Adipocyte (in vitro differentiated cells): Measurements from ENCODE around the gene CDKN2C.
"Not testable (repeated sequence)": the region's sequence is repeated elsewhere in the genome, so short reads cannot be mapped to it uniquely, and the experiment has no call there.

Source experiments
- DNase-seq: peaks from one replicate; pipeline ENCODE4 v3.0.0-alpha.2; 2015; ENCODE audit warnings: low read depth
- H3K27me3 ChIP-seq: replicated peaks from 2 replicates; pipeline ENCODE4 v1.7.0; 2013; ENCODE audit warnings: mild to moderate bottlenecking, low read length, moderate library complexity; ENCODE audit not compliant: control insufficient read depth, insufficient read depth
- H3K36me3 ChIP-seq: 2 replicates; pipeline ENCODE4 v1.7.0; 2013; ENCODE audit warnings: low read length, mild to moderate bottlenecking, moderate library complexity; ENCODE audit not compliant: control insufficient read depth, insufficient read depth, severe bottlenecking
- H3K4me1 ChIP-seq: 2 replicates; pipeline ENCODE4 v1.7.0; 2013; ENCODE audit warnings: mild to moderate bottlenecking, low read length, moderate library complexity; ENCODE audit not compliant: control insufficient read depth, insufficient read depth
- H3K4me3 ChIP-seq: 2 replicates; pipeline ENCODE4 v1.7.0; 2013; ENCODE audit warnings: mild to moderate bottlenecking, low read length, moderate library complexity
- H3K9ac ChIP-seq: 2 replicates; pipeline ENCODE4 v1.7.0; 2013; ENCODE audit warnings: mild to moderate bottlenecking, low read length, moderate library complexity
- H3K9me3 ChIP-seq: 2 replicates; pipeline ENCODE4 v1.7.0; 2013; ENCODE audit warnings: mild to moderate bottlenecking, low read length, moderate library complexity; ENCODE audit not compliant: control insufficient read depth

CDKN2C gene

DNA sequence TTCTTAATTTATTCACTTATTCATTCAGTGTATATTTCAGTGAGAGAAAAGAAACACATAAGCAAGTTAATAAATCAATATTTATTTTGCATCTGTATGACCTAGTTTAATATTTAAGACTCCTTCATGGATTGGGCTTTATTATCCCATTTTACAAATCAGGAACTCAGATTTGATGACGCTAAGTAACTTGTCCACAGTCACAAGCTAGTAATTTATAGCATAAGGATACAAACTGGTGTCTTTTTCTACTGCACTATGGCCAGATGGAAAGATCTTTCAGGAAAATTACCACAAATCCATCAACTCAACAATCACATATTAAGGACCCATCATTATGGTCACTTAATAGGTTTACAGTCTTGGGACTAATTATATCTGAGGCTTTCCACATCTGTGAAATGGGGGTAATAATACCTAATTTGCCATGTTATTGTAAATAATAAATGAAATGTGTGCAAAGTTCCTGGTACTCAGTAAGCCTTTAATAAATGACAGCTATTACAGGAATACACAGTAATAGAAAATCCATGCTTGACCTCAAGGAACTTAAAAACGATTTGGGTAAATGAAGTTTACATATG, 13.3 kb downstream of the CDKN2C start:
- no peaks in the 10 kb centered on the region for H3K36me3 ChIP-seq
- H3K4me3 ChIP-seq, result no peak overlapping the region
- no peaks in the 10 kb centered on the region for H3K9me3 ChIP-seq
- DNase-seq, result no peak
- H3K9ac ChIP-seq, result no peak overlapping the region
- H3K4me1 ChIP-seq, result peaks cover 30% of the 10 kb centered on the region
- H3K27me3 ChIP-seq, result no peaks in the 10 kb centered on the region

DNA sequence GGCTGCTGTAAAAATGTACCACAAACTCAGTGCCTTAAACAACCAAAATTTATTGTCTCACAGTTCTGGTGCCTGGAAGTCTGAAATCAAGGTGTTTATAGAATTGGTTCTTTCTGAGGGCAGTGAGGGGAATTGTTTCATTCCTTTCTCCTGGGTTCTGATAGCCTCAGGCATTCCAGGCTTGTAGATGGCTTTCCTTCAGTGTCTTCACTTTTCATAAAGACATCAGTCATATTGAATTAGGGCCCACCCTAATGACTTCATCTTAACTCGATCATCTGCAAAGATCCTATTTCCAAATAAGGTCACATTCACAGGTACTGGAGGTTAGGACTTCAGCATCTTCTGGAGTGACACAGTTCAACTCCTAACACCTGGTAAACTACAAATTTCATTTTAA, 15.0 kb downstream of the CDKN2C start:
- Histone ChIP-seq H3K4me3 (no peak overlapping the region), H3K36me3 (no peaks in the 10 kb centered on the region), H3K4me1 (peaks cover 39% of the 10 kb centered on the region), H3K9me3 (no peaks in the 10 kb centered on the region), H3K9ac (no peak overlapping the region), H3K27me3 (no peaks in the 10 kb centered on the region)
- DNase-seq, result no peak

DNA sequence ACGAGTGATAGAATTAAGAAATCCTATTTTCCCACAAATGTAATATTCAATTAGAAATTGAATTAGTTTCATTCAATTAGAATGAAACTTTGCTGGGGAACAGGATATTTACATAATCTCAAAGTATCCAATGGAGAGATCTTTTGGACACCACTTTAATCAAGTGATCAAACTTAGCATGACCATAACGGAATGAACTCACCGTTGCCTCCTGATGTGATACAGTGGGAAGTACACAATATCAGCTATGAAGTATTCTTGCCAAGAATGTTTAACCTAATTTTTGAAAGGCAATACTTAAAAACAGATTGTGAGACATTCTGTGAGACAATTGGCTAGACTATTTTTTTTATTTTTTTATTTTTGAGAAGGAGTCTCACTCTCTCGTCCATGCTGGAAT, 16.6 kb downstream of the CDKN2C start:
- Histone ChIP-seq H3K9me3 (no peaks in the 10 kb centered on the region), H3K27me3 (no peaks in the 10 kb centered on the region)
- DNase-seq, result no peak

DNA sequence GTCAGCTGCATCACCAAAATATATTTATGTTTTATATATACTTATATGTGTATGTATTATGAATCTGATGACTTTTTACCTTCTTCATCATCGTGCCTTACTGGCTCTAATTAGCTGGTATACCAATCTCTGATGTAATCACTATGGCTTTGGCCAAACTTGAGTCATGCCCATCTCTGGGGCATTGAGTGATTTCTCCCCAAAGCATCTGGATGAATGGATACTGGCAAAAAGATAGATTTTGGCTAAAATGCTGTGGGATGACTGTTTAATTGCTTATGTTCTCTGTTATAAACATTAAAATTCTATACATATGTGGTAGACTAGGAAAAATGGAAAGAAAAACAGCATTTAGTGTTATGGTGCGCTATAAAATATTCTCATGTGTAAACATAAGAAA, 19.6 kb downstream of the CDKN2C start:
- H3K36me3 ChIP-seq, result no peaks in the 10 kb centered on the region
- H3K27me3 ChIP-seq, result no peaks in the 10 kb centered on the region
- no peak overlapping the region for H3K4me3 ChIP-seq
- peak overlapping the region; percentile 2 for H3K9ac ChIP-seq
- H3K4me1 ChIP-seq, result peaks cover 17% of the 10 kb centered on the region
- no peaks in the 10 kb centered on the region for H3K9me3 ChIP-seq
- DNase-seq, result peak; percentile 48

More for the DNA sequence above, 16.6 kb downstream of the CDKN2C start:
- Histone ChIP-seq H3K4me3 (no peak overlapping the region), H3K9ac (no peak overlapping the region), H3K36me3 (no peaks in the 10 kb centered on the region), H3K4me1 (peaks cover 26% of the 10 kb centered on the region)

DNA sequence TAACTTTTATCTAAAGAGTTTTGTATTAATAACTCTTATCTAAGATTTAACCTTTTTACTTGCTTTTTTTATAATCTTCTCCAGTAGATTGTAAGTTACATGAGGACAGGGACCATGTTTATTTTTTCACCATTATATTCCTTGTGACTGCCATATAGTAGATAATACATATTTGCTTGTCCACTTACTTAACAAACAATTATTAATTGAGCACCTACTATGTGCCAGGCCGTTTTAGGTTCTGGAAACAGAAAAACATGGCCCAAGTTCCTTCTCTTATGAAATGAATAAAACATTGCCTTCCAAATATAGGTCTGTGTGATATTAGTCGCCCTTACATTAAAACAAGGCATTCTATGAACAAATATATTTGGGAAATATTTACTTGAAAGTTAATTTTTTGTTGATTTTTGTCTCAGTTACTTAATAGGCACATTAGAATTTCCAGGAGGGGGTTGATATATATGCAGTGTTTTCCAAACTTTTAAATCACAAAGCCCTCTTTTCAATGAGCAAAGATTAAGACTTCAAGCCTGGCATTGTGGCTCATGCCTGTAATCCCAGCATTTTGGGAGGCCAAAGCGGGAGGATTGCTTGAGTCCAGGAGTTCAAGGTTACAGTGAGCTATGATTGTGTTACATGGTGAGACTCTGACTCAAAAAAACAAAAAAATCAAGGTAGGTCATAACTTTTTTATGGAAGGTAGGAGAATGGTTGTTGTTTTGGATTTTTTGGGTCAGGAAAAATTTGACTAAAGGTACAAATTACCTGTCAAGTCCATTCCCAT, 22.7 kb downstream of the CDKN2C start:
- DNase-seq, result no peak
- H3K9ac ChIP-seq, result no peak overlapping the region
- H3K4me1 ChIP-seq, result peaks cover 15% of the 10 kb centered on the region
- H3K27me3 ChIP-seq, result no peaks in the 10 kb centered on the region
- no peak overlapping the region for H3K4me3 ChIP-seq
- no peaks in the 10 kb centered on the region for H3K9me3 ChIP-seq
- no peaks in the 10 kb centered on the region for H3K36me3 ChIP-seq

DNA sequence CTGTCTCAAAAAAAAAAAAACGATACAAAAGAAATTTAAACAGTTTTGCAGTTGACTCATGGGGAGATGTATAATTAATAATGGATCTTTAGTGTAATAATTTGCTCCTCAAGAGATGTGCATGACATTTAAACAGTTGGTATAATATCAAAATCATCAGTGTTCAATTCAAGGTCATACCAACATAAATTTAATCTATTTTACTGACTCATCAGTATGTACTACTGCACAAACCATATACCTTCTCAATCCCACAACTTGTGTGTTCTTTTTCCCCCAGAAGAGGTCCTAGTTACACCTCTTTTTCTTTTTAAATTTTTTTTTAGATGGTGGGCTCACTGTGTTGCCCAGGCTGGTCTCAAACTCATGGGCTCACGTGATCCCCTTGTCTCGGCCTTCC, 23.6 kb downstream of the CDKN2C start:
- Histone ChIP-seq H3K4me1 (peaks cover 15% of the 10 kb centered on the region), H3K4me3 (no peak overlapping the region), H3K9ac (no peak overlapping the region), H3K36me3 (no peaks in the 10 kb centered on the region), H3K27me3 (no peaks in the 10 kb centered on the region), H3K9me3 (no peaks in the 10 kb centered on the region)
- DNase-seq, result no peak

DNA sequence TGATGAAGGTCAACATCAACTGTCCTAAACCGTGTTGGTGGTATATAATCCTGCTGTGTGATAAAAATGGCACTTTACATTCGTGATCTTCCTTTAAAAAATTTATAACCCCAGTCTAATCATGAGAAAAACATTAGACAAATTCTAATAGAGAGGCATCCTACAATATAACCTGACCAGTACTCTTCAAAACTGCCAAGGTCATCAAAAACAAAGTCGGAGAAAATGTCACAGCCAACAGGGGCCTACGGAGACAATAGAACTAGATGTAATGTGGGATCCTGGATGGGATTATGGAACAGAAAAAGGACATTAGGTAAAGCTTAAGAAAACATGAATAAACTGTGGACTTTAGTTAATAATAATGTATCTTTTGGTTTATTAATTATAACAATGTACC, 25.0 kb downstream of the CDKN2C start:
- Histone ChIP-seq H3K9ac (no peak overlapping the region), H3K9me3 (no peaks in the 10 kb centered on the region), H3K4me1 (peaks cover 8% of the 10 kb centered on the region), H3K4me3 (no peak overlapping the region), H3K36me3 (no peaks in the 10 kb centered on the region), H3K27me3 (no peaks in the 10 kb centered on the region)
- DNase-seq, result no peak

DNA sequence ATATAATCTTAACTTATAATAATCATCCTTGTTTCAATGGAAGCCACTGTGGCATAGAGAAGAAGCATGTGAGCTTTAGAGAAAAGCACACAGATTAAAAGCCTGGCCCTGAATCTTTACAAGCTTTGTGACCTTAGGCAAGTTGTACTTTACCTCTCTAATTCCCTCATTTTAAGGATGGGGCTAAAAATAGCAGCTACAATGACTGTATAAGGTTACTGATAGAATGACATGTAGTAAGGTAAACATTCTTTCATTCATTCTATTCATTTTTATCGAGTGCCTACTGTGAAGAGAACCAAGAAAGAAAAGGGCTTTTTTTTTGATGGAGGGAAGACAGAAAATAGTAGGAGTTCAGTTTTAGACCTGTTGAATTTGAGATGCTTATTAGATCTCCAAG, 25.6 kb downstream of the CDKN2C start:
- Histone ChIP-seq H3K36me3 (no peaks in the 10 kb centered on the region), H3K9me3 (no peaks in the 10 kb centered on the region), H3K9ac (peak overlapping the region; percentile 42), H3K27me3 (no peaks in the 10 kb centered on the region), H3K4me1 (peaks cover 5% of the 10 kb centered on the region), H3K4me3 (no peak overlapping the region)
- DNase-seq, result no peak

DNA sequence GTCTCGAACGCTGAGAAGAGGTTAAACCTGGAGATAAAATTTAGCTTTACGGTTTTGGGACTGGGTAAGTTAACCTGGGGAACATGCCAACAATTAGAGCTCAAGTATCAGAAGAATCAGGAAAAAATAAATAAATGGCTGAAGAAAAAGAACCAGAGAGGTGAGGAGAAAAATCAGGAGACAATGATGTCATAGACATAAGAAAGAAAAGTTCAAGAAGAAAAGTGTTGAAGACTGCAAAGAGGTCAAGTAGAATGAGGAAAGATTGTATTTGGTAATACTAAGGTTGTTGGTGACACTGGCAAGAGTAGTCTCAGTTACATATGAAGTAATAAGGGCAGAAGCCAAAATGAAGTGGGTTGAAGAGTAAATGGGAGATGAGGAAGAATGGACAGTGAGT, 26.0 kb downstream of the CDKN2C start:
- no peak for DNase-seq
- Histone ChIP-seq H3K4me3 (no peak overlapping the region), H3K9ac (peak overlapping the region; percentile 42), H3K27me3 (no peaks in the 10 kb centered on the region), H3K9me3 (no peaks in the 10 kb centered on the region), H3K36me3 (no peaks in the 10 kb centered on the region), H3K4me1 (peaks cover 5% of the 10 kb centered on the region)

DNA sequence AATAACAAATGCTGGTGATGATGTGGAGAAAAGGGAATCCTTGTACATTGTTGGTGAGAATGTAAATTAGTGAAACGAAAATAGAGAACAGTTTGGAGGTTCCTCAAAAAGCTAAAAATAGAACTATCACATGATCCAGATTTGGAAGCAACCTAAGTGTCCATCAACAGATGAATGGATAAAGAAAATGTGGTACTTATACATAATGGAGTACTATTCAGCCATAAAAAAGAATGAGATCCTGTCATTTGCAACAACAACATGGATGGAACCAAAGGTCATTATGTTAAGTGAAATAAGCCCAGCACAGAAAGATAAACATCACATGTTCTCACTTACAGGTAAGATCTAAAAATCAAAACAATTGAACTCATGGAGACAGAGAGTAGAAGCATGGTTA, 29.3 kb downstream of the CDKN2C start:
- H3K9ac ChIP-seq, H3K27me3 ChIP-seq: not testable (repeated sequence)

DNA sequence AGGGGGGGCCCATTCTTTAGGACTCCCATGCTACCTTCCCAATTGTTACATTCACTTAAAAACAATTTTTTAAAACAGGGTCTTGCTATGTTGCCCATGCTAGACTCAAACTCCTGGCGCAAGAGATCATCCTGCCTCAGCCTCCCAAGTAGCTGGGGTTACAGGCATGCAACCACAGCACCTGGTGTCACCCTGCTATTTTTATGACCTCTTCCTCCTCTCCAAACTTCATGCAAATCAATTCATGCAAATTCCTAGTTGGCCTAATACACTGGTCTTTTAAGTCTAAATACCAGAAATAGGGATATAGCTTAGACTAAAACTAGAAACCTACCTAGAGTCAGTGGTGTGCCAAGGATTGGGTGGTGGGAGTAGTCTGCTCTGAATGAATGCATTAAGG, 30.1 kb downstream of the CDKN2C start:
- Histone ChIP-seq H3K9ac (no peak overlapping the region), H3K9me3 (no peaks in the 10 kb centered on the region), H3K4me1 (peaks cover 5% of the 10 kb centered on the region), H3K27me3 (no peaks in the 10 kb centered on the region), H3K4me3 (no peak overlapping the region), H3K36me3 (peaks cover 11% of the 10 kb centered on the region)
- DNase-seq, result no peak

More for the DNA sequence above, 29.3 kb downstream of the CDKN2C start:
- not testable (repeated sequence) for DNase-seq, H3K4me1 ChIP-seq, H3K4me3 ChIP-seq, H3K36me3 ChIP-seq, H3K9me3 ChIP-seq
